Fibroblast of lung (primary cell): ENCODE data around the gene CELF5. TPM values are rescaled to one million over a fixed set of nuclear protein-coding genes. Genes with fewer than 3 reads are reported as not detected.

Experiments used
- DNase-seq, 2 donors: peaks; one replicate each; pipeline versions ENCODE4 v3.0.0 to v3.0.0-alpha.2; 2010; ENCODE audit warnings: low read depth in 2 of 2
- H2AFZ ChIP-seq: 2 replicates; pipeline ENCODE4 v1.5.1; 2012; ENCODE audit warnings: low read length, control low read depth, inconsistent platforms
- H3K27ac ChIP-seq: 2 replicates; pipeline ENCODE4 v1.5.1; 2011; ENCODE audit warnings: low read length, control low read depth; ENCODE audit not compliant: insufficient read depth
- H3K27me3 ChIP-seq: 2 replicates; pipeline ENCODE4 v1.5.1; 2011; ENCODE audit warnings: mild to moderate bottlenecking, low read length; ENCODE audit not compliant: control insufficient read depth, insufficient read depth
- H3K36me3 ChIP-seq: 2 replicates; pipeline ENCODE4 v1.5.1; 2011; ENCODE audit warnings: low read length; ENCODE audit not compliant: control insufficient read depth, insufficient read depth
- H3K4me1 ChIP-seq: 2 replicates; pipeline ENCODE4 v1.5.1; 2011; ENCODE audit warnings: low read length; ENCODE audit not compliant: control insufficient read depth, insufficient read depth; ENCODE audit errors: extremely low read depth
- H3K4me2 ChIP-seq: 2 replicates; pipeline ENCODE4 v1.5.1; 2011; ENCODE audit warnings: low read length, control low read depth; ENCODE audit not compliant: insufficient read depth; ENCODE audit errors: extremely low read depth
- H3K4me3 ChIP-seq, 4 experiments: fragments of 200-600 bp in 1 of 4; sonication (generic) in 1 of 4; replicated peaks in 1 of 4; 2 replicates each; pipeline ENCODE4 v1.5.1; 2011 to 2016; ENCODE audit warnings: low read length in 4 of 4, low read depth in 3 of 4, mild to moderate bottlenecking in 3 of 4, control low read depth in 2 of 4, inconsistent platforms in 1 of 4, mixed read lengths in 1 of 4; ENCODE audit not compliant: insufficient read depth in 1 of 4; ENCODE audit errors: control extremely low read depth in 1 of 4
- H3K79me2 ChIP-seq: 2 replicates; pipeline ENCODE4 v1.5.1; 2012; ENCODE audit warnings: mild to moderate bottlenecking, low read length, inconsistent platforms; ENCODE audit not compliant: control insufficient read depth, insufficient read depth
- H3K9ac ChIP-seq: 2 replicates; pipeline ENCODE4 v1.5.1; 2011; ENCODE audit warnings: mild to moderate bottlenecking, low read length, control low read depth; ENCODE audit not compliant: insufficient read depth
- H3K9me3 ChIP-seq: 2 replicates; pipeline ENCODE4 v1.5.1; 2012; ENCODE audit warnings: low read depth, low read length; ENCODE audit not compliant: control insufficient read depth, insufficient read depth
- H4K20me1 ChIP-seq: 2 replicates; pipeline ENCODE4 v1.5.1; 2011; ENCODE audit warnings: low read length; ENCODE audit not compliant: control insufficient read depth, insufficient read depth; ENCODE audit errors: extremely low read depth
- CTCF ChIP-seq, 2 donors: IDR thresholded peaks in 1 of 2; conservative IDR thresholded peaks in 1 of 2; 1 replicate in 1 of 2; 2 replicates in 1 of 2; pipeline ENCODE4 v1.5.1; 2011 to 2012; ENCODE audit warnings: low read length in 2 of 2, control low read depth in 1 of 2, inconsistent platforms in 1 of 2, low read depth in 1 of 2, mild to moderate bottlenecking in 1 of 2
- EZH2 ChIP-seq: IDR thresholded peaks from 2 replicates; pipeline ENCODE4 v1.5.1; 2012; ENCODE audit warnings: low read length, control low read depth, mild to moderate bottlenecking; ENCODE audit errors: missing control alignments
- polyA plus RNA-seq, 2 donors: library from polyadenylated mRNA; depleted of rRNA in 1 of 2; stranded (reverse) in 1 of 2; unstranded in 1 of 2; fragments of >200 nt; gene quantifications; 2 replicates each; pipeline ENCODE4 v1.2.1, GENCODE V29; 2011 to 2012; ENCODE audit warnings: missing spikeins in 1 of 2
- total RNA-seq: library from RNA; depleted of rRNA; stranded (reverse); fragments of >200 nt; gene quantifications from 2 replicates; pipeline ENCODE4 v1.2.1, GENCODE V29; 2014

CELF5 gene
- total and polyA plus RNA-seq, 2 donors (not counting 1 experiment from before 2014, with no cell fraction given) = under 0.01 TPM; not detected in 1

- peak; percentile 41 to 87 for DNase-seq
- no peaks in the 10 kb centered on the region for H3K79me2 ChIP-seq
- H3K27me3 ChIP-seq = no peaks in the 10 kb centered on the region
- H3K9ac ChIP-seq = no peak overlapping the region
- peaks cover 26% of the 10 kb centered on the region for H3K4me1 ChIP-seq
- no peak overlapping the region for H2AFZ ChIP-seq
- no peaks in the 10 kb centered on the region for H3K36me3 ChIP-seq
- no peaks in the 10 kb centered on the region for H4K20me1 ChIP-seq
- TF ChIP-seq EZH2 (no peak), CTCF (conservative IDR thresholded peaks at IDR 0.05 in 1 of 2, IDR thresholded peaks at IDR 0.05 in 1 of 2; ENCODE audit: low read depth in 1 of 2, low read length in 2 of 2) (no peak)
- peak overlapping the region; percentile 75 for H3K27ac ChIP-seq
- no peak overlapping the region for H3K4me3 ChIP-seq
- H3K9me3 ChIP-seq = no peaks in the 10 kb centered on the region
- peak overlapping the region; percentile 80 for H3K4me2 ChIP-seq
These were observed 111.2 kb downstream of the CELF5 start for GRCh38 chr19:3335431-3336350.

- no peaks in the 10 kb centered on the region for H3K36me3 ChIP-seq
- H3K27ac ChIP-seq = peak overlapping the region; percentile 75
- DNase-seq = no peak
- H3K9ac ChIP-seq = no peak overlapping the region
- no peaks in the 10 kb centered on the region for H3K9me3 ChIP-seq
- H3K27me3 ChIP-seq = no peaks in the 10 kb centered on the region
- H4K20me1 ChIP-seq = no peaks in the 10 kb centered on the region
- peaks cover 26% of the 10 kb centered on the region for H3K4me1 ChIP-seq
- H3K4me3 ChIP-seq = peak overlapping the region in 1 of 4 experiments; percentile 8
- H3K4me2 ChIP-seq = peak overlapping the region; percentile 46
- no peak for TF ChIP-seq EZH2
- no peak for TF ChIP-seq CTCF (conservative IDR thresholded peaks at IDR 0.05 in 1 of 2, IDR thresholded peaks at IDR 0.05 in 1 of 2; ENCODE audit: low read depth in 1 of 2, low read length in 2 of 2)
- H2AFZ ChIP-seq = no peak overlapping the region
- H3K79me2 ChIP-seq = no peaks in the 10 kb centered on the region
These were observed 111.9 kb downstream of the CELF5 start for GRCh38 chr19:3336351-3336679.

- Histone ChIP-seq H4K20me1 (no peaks in the 10 kb centered on the region), H3K9me3 (no peaks in the 10 kb centered on the region), H3K27me3 (no peaks in the 10 kb centered on the region), H3K27ac (peak overlapping the region; percentile 75), H3K4me3 (peak overlapping the region in 1 of 4 experiments; percentile 8), H3K4me1 (peaks cover 26% of the 10 kb centered on the region), H3K79me2 (no peaks in the 10 kb centered on the region), H2AFZ (peak overlapping the region; percentile 46), H3K36me3 (no peaks in the 10 kb centered on the region), H3K9ac (peak overlapping the region; percentile 41), H3K4me2 (peak overlapping the region; percentile 46)
- TF ChIP-seq EZH2 (no peak), CTCF (conservative IDR thresholded peaks at IDR 0.05 in 1 of 2, IDR thresholded peaks at IDR 0.05 in 1 of 2; ENCODE audit: low read depth in 1 of 2, low read length in 2 of 2) (no peak)
- DNase-seq = peak; percentile 49 to 94
These were observed 112.4 kb downstream of the CELF5 start for GRCh38 chr19:3336680-3337523.
